ENCODE measurements around the gene VEGFA. TPM values are rescaled to one million over a fixed set of nuclear protein-coding genes. Genes with fewer than 3 reads are reported as not detected.

Gene VEGFA
- polyA plus RNA-seq, 1 experiment, result 189 TPM

DNA sequence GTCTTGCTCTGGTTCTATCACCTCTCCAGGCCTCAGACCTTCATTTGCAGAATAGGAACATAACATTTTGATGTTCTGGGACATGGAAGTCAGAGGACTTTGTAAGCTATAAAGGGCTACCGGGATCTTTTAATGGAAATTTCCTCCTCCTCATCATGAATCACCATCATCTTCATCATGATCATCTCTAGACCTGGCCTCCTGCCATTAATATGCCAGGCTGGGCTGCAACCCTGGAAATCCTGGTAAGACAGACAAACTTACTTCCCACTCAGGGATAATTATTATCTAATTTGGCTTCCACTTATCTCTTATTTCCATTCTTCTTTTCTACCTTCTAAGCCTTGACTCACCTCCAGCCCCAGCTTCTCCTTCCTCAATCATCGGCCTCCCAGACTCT is 41.4 kb upstream of the VEGFA start:
- TF ChIP-seq, protein P1, sequence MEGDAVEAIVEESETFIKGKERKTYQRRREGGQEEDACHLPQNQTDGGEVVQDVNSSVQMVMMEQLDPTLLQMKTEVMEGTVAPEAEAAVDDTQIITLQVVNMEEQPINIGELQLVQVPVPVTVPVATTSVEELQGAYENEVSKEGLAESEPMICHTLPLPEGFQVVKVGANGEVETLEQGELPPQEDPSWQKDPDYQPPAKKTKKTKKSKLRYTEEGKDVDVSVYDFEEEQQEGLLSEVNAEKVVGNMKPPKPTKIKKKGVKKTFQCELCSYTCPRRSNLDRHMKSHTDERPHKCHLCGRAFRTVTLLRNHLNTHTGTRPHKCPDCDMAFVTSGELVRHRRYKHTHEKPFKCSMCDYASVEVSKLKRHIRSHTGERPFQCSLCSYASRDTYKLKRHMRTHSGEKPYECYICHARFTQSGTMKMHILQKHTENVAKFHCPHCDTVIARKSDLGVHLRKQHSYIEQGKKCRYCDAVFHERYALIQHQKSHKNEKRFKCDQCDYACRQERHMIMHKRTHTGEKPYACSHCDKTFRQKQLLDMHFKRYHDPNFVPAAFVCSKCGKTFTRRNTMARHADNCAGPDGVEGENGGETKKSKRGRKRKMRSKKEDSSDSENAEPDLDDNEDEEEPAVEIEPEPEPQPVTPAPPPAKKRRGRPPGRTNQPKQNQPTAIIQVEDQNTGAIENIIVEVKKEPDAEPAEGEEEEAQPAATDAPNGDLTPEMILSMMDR (IDR thresholded peaks at IDR 0.05; ENCODE audit: low read depth, low read length), result no peak
- H3K27ac ChIP-seq (ENCODE audit: low read depth, low read length), result no peak overlapping the region
- peaks cover 3% of the 10 kb centered on the region for H3K27me3 ChIP-seq (ENCODE audit: control insufficient read depth, insufficient read depth, low read length)
- no peak overlapping the region for H3K4me3 ChIP-seq (ENCODE audit: low read depth, low read length)
- DNase-seq (ENCODE audit: low read depth, low spot score), result no peak
- peaks cover 6% of the 10 kb centered on the region; the same call in 1 of the 2 replicates for H3K9me3 ChIP-seq (ENCODE audit: control insufficient read depth, insufficient read depth, low read length)
- ChIA-PET CTCF (interaction anchor here (1.3 kb wide), 1 partner anchor 350 kb away, joined by 5 read pairs; no protein-coding TSS in a partner anchor), POLR2A (no interaction called here)

DNA sequence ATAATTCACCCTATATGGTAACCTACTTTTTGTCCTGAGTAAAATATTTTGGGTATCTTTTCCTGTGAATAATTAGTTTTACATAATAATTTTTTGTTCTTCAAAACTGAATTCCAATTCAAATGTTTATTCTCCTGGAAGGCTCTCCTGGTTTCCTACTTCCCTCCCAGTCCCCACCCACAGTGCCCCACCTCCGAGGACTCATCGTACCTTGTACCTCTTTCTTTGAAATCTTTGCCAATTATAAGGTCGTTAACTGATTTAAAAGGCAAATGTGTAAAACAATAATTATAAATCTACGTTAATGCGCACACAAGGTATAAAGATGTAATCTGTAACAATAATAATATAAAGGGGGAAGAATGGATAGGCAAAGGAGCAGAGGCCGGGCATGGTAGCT is 40.5 kb upstream of the VEGFA start:
- CTCF ChIA-PET, result no interaction called here
- TF ChIP-seq, protein P1 (IDR thresholded peaks at IDR 0.05; ENCODE audit: low read depth, low read length), result no peak
- DNase-seq (ENCODE audit: low read depth, low spot score), result no peak
- Histone ChIP-seq H3K27ac (ENCODE audit: low read depth, low read length) (no peak overlapping the region), H3K27me3 (ENCODE audit: control insufficient read depth, insufficient read depth, low read length) (peaks cover 3% of the 10 kb centered on the region), H3K4me3 (ENCODE audit: low read depth, low read length) (no peak overlapping the region), H3K9me3 (ENCODE audit: control insufficient read depth, insufficient read depth, low read length) (peaks cover 6% of the 10 kb centered on the region; the same call in 1 of the 2 replicates)
- POLR2A ChIA-PET, result no interaction called here

DNA sequence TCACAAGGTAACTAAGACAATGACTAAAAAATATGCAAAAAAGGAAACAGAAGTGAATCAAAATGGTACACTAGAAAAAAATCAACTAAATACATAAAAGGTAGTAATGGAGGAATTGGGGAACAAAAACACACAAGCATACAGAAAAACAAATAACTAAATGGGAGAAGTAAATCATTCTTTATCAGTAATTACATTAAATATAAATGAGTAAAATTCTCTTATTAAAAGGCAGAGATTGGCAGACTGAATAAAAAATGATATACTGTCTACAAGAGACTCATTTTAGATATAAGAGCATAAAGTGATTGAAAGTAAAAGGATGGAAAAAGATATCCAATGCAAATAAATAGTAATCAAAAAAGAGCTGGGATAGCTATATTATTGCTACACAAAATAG is 39.4 kb upstream of the VEGFA start:
- ChIA-PET POLR2A (no interaction called here), CTCF (no interaction called here)
- Histone ChIP-seq H3K4me3 (ENCODE audit: low read depth, low read length) (no peak overlapping the region), H3K9me3 (ENCODE audit: control insufficient read depth, insufficient read depth, low read length) (peaks cover 6% of the 10 kb centered on the region; the same call in 1 of the 2 replicates), H3K27ac (ENCODE audit: low read depth, low read length) (no peak overlapping the region), H3K27me3 (ENCODE audit: control insufficient read depth, insufficient read depth, low read length) (peaks cover 3% of the 10 kb centered on the region)
- TF ChIP-seq, protein P1 (IDR thresholded peaks at IDR 0.05; ENCODE audit: low read depth, low read length), result no peak
- DNase-seq (ENCODE audit: low read depth, low spot score), result no peak

DNA sequence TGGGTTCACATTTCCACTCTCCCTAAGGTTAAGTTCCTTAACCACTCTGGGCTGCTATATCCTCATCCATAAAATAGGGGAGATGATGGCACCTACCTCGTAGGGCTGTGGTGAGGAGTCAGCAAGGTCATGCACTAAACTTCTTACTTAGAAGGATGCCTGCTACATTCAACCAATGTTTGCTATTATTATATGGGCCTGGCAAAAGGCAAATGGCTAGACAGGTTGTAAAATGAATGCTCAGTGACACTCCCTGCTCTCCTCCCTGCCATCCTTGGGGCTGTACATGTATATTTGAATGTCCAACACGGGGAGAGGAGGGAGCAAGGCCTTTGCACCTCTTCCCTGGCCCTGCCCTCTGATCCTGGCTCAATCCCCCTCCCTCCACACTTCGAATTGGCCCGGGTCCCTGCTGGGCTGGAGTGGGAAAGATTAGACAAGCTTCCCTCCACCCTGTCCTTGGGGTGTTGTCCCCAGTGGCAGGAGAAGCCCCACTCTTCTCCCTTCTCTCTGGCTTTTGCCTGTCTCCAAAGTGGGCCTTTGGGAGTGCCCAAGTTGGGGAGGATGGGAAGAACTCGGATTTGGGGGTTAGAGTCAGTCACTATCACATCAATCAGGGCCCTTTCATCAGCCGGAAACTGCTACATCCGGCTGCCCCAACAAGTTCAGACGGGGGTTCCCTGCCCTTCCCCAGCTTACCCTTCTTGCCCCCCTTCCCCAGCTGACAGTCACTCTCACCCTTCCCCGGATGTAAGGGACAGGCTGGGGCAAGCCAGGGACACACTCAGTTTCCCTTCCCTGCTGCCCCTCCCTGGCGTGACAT is 36.3 kb upstream of the VEGFA start:
- peaks cover 9% of the 10 kb centered on the region for H3K27me3 ChIP-seq (ENCODE audit: control insufficient read depth, insufficient read depth, low read length)
- H3K27ac ChIP-seq (ENCODE audit: low read depth, low read length), result no peak overlapping the region
- POLR2A ChIA-PET, result interaction anchor here (0.7 kb wide), 1 partner anchor 9 kb away, joined by 3 read pairs; no protein-coding TSS in a partner anchor
- CTCF ChIA-PET, result interaction anchor here (1.1 kb wide), 1 partner anchor 345 kb away, joined by 3 read pairs; no protein-coding TSS in a partner anchor
- H3K9me3 ChIP-seq (ENCODE audit: control insufficient read depth, insufficient read depth, low read length), result peaks cover 6% of the 10 kb centered on the region; the same call in 1 of the 2 replicates
- no peak overlapping the region for H3K4me3 ChIP-seq (ENCODE audit: low read depth, low read length)
- TF ChIP-seq, protein P1 (IDR thresholded peaks at IDR 0.05; ENCODE audit: low read depth, low read length), result no peak
- no peak for DNase-seq (ENCODE audit: low read depth, low spot score)

DNA sequence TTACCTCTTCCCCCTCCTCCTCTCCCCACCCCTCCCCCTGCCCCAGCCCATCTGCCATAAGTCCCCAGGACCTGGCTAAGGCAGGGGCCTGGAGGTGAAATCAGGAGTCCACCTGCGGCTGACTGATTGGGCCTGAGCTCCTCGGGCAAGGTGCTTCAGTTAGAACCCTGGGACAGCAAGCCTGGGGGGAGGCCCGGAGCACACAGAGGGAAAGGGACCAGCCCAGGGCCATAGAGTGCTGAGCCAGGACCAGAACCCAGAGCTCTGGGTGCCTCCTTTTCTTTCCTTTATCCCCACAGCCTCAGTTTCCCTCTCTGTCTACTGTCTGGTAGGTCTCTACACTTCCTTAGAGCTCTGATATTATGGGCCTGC is 35.7 kb upstream of the VEGFA start:
- CTCF ChIA-PET, result interaction anchor here (1.1 kb wide), 1 partner anchor 345 kb away, joined by 3 read pairs; no protein-coding TSS in a partner anchor

More for the DNA sequence above, 35.7 kb upstream of the VEGFA start:
- TF ChIP-seq, protein P1 (IDR thresholded peaks at IDR 0.05; ENCODE audit: low read depth, low read length), result no peak
- H3K27me3 ChIP-seq (ENCODE audit: control insufficient read depth, insufficient read depth, low read length), result peaks cover 9% of the 10 kb centered on the region
- H3K9me3 ChIP-seq (ENCODE audit: control insufficient read depth, insufficient read depth, low read length), result peaks cover 6% of the 10 kb centered on the region; the same call in 1 of the 2 replicates
- POLR2A ChIA-PET, result interaction anchor here (0.7 kb wide), 1 partner anchor 10 kb away, joined by 3 read pairs; no protein-coding TSS in a partner anchor
- no peak overlapping the region for H3K4me3 ChIP-seq (ENCODE audit: low read depth, low read length)
- DNase-seq (ENCODE audit: low read depth, low spot score), result no peak
- H3K27ac ChIP-seq (ENCODE audit: low read depth, low read length), result no peak overlapping the region

Data from AG04450 (cell line).